ENCODE data around the gene CHN2.

Gene CHN2

GRCh38 chr7:29463504-29464158, 269.1 kb downstream of the CHN2 start:
- DNase-seq (ENCODE audit: low read depth, low spot score) = no peak
- H3K4me3 ChIP-seq (ENCODE audit: low read length) = no peak overlapping the region

- no peak overlapping the region for H3K4me3 ChIP-seq (ENCODE audit: low read length)
- DNase-seq (ENCODE audit: low read depth, low spot score) = no peak
These were observed 270.2 kb downstream of the CHN2 start for GRCh38 chr7:29464753-29465152.

GRCh38 chr7:29467193-29467926, 272.8 kb downstream of the CHN2 start:
- no peak for DNase-seq (ENCODE audit: low read depth, low spot score)
- H3K4me3 ChIP-seq (ENCODE audit: low read length) = no peak overlapping the region

GRCh38 chr7:29468196-29468595, 273.6 kb downstream of the CHN2 start:
- DNase-seq (ENCODE audit: low read depth, low spot score) = no peak
- H3K4me3 ChIP-seq (ENCODE audit: low read length) = no peak overlapping the region

DNA sequence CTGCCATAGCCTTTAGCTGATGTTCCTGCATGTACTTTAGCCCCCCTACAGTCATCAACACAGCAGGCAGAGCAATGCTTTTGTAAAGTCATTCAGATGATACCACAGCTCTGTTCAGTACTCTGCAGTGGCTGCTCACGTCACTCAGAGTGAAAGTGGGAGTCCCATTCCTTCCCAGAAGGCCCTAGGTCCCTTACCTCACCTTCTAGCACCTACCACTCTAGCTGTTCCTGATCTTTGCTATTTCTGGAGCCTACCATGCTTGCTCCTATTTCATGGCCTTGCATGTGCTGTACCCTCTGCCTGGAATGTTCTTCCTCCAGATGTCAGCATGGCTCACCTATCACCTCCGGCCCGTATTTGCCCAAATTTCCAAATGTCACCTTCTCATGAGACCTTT, 274.7 kb downstream of the CHN2 start:
- H3K4me3 ChIP-seq (ENCODE audit: low read length) = no peak overlapping the region
- no peak for DNase-seq (ENCODE audit: low read depth, low spot score)

- H3K4me3 ChIP-seq (ENCODE audit: low read length) = no peak overlapping the region
- no peak for DNase-seq (ENCODE audit: low read depth, low spot score)
These were observed 275.5 kb downstream of the CHN2 start for GRCh38 chr7:29469976-29470557.

DNA sequence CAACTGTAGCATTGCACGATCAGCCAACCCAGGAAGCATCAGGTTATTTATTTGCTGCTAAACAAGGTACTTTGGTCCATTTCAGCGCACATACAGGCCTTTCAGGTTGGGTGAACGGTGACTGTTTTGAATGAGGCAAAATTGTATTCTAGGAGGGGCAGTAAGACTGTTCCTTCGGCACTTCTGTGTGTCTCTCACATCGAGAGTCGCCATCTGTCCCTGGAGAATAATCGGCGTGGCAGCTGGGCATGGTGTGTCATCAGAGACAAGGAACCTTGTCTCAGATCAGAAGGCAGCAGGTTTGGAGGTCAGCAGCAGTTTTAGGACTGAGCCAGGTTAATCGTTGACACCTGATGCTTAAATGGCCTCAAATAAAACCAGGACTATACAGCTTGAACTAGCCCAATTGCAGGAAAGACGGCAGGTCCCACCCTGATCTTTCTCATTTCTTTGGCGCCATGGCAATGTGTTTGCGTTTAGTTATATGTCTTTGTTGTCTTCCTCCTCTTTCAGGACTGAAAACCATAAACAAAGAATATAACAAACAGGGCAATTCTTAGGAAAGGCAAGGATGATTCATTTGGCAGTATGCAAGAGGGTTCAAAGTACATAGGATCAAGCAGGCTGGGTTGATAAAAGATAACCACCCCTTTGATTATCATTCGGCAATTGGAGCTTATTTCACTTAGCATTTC, 277.0 kb downstream of the CHN2 start:
- no peak for DNase-seq (ENCODE audit: low read depth, low spot score)
- no peak overlapping the region for H3K4me3 ChIP-seq (ENCODE audit: low read length)

GRCh38 chr7:29476916-29477315, 282.3 kb downstream of the CHN2 start:
- DNase-seq (ENCODE audit: low read depth, low spot score) = no peak
- no peak overlapping the region for H3K4me3 ChIP-seq (ENCODE audit: low read length)

DNA sequence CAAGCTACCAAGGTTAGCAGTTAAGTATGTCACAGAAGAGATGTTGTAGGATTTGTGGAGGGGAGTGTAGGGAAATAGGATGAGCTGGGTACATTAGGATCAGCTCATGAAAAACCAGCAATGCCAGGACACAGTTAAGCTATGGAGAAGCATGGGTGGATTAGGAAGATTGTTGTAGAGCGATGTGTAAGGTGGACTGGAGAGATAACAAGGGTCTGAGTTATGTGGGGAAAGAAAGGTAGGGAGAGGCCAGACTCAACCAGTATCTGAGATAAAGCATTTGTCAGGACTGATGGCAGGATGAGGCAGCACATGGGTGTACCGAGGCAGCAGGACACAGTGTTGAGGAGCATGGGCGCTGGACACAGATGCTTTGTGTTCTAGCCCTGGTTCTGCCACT, 283.7 kb downstream of the CHN2 start:
- no peak overlapping the region for H3K4me3 ChIP-seq (ENCODE audit: low read length)
- DNase-seq (ENCODE audit: low read depth, low spot score) = no peak

DNA sequence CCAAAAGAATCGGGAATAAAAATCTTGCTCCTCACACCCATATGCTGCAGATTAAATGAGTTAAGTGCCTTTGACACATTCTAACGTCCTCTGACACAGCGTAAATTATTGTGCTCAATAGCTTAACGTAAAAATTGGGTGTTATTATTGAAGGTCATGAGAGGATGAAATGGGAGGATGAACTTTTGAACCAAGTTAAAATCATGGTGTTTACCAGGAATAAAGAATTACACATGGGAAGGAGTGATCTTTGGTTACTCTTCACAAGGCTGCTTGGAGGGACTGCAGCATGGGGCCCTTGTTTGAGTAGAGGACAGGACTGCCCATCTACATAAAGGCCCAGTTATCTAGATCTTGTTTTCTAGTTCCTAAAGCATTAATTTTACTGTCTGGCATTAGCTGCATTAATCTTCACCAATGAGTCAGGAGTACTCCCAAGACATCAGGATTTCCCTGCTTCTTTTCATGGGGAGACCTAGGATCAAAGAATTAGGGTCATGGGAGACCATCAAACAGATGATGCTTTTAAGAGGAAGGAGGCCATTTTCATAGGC, 284.2 kb downstream of the CHN2 start:
- DNase-seq (ENCODE audit: low read depth, low spot score) = no peak

DNA sequence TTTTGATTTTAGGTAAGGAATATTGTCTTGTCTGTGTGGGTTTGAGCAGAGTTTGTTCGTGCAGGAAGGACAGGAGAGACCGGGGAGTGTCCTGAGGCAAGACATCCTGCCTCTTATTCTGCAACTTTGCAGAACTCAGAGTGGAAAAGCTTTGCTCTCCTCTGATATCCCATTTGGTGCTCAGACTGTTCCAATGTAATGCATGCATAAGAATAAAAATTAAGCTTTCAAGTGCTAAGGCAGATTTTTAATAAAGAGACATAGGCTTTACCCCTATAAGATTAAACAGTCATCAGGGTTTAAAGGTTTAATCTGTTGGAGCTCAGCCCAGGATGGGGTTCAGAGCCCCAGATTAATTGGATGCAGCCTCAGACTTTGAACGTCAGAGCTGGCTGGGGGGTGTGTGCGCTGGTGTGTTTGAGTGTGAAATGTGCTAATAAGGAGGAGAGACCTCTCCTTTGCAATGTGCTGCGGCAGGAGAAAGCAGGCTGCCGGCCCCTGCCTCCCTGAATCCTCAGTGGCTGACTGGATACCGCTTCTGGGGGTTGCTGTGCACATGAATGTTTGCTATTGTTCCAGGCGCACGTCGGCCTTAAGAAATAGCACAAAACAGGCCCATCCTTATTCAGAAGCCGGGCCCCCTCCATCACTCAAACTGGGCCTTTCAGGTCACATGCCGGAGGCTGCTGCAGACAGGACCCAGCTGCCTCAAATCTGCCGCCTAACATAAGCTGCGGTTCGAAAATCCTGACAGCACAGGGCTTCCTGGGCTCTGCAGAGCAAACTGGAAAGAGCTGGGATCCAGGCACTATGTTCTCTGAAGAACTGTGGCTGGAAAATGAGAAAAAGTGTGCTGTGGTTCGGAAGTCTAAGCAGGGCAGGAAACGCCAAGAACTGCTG, 285.0 kb downstream of the CHN2 start:
- no peak for DNase-seq (ENCODE audit: low read depth, low spot score)
- no peak overlapping the region for H3K4me3 ChIP-seq (ENCODE audit: low read length)

More for the DNA sequence above, 284.2 kb downstream of the CHN2 start:
- no peak overlapping the region for H3K4me3 ChIP-seq (ENCODE audit: low read length)

GRCh38 chr7:29480451-29480850, 285.9 kb downstream of the CHN2 start:
- DNase-seq (ENCODE audit: low read depth, low spot score) = no peak
- H3K4me3 ChIP-seq (ENCODE audit: low read length) = no peak overlapping the region

- no peak overlapping the region for H3K4me3 ChIP-seq (ENCODE audit: low read length)
- no peak for DNase-seq (ENCODE audit: low read depth, low spot score)
These were observed 286.5 kb downstream of the CHN2 start for GRCh38 chr7:29480934-29481651.

DNA sequence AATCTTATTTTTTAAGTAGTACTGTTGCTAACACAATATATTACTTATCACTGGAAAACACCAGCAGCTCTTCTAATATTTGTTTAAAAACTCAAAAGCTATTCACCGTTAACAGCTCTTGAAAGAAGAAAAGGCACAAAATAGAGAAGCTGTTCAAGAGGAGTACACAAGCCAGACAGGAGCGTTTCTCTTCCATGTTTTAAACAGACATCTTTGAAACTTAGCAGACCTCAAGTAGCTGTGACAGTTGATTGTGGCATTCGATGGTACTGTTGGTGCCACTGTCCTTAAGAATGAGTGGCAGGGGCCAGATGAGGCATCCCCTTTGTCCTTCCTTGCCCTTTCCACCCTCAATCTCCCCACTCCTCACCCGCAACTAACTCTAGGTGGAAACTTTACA, 287.5 kb downstream of the CHN2 start:
- no peak overlapping the region for H3K4me3 ChIP-seq (ENCODE audit: low read length)
- DNase-seq (ENCODE audit: low read depth, low spot score) = no peak

DNA sequence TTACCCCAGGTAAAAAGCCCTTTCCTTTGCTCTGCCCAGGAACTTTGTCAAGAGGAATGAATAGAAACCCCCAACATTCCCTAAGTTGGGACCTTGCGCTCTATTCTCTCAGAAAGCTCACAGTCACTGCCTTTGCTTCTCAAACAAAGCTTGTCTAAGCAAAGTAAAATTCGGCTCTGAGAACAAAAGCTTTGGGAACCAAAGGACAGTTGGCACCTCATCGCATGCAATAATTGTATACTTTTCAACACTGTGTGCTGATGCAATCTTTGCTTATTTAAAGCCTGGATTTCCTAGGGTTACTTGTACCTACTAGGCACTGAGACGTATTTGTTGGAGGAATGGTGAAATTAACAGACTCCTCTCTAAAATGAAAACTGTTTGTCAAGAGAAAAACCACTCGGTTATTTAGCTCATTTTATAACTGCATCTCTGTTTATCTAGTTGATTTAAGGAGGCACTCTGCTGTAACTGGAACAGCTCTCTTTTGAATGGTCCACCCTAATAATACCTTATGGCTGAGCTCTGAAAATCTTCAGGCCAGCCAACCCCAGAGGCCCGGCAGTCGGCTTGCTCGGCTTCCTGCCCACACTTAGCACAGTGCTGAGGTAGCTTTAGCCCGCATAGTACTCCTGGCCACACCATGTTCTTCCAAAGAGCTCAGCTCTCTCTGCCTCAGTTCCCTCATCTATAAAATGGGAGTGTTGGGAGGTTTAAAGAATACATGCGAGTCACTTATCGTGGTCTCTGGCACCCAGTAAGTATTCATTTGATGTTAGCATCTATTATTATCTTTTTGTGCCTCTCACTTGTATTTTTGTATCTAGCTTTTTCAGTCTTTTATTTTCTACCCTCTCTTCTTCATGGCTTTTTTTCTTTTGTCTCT, 288.9 kb downstream of the CHN2 start:
- no peak for DNase-seq (ENCODE audit: low read depth, low spot score)
- H3K4me3 ChIP-seq (ENCODE audit: low read length) = no peak overlapping the region

- H3K4me3 ChIP-seq (ENCODE audit: low read length) = no peak overlapping the region
- no peak for DNase-seq (ENCODE audit: low read depth, low spot score)
These were observed 289.7 kb downstream of the CHN2 start for GRCh38 chr7:29484280-29484679.
